ENCODE results near the gene IL17RE.

- no peak for TF ChIP-seq REST (IDR thresholded peaks at IDR 0.05; ENCODE audit: insufficient read depth in 1 of 2, low read depth in 2 of 2, low read length in 2 of 2)
- no peak for TF ChIP-seq POLR2AphosphoS5 (IDR thresholded peaks at IDR 0.05; ENCODE audit: low read depth, low read length)
These were observed 41.0 kb upstream of the IL17RE start for GRCh38 chr3:9861626-9862130.

All from PFSK-1 (cell line).